DMS53 (cell line): Measurements from ENCODE around the gene RASD2.

Source experiments
- DNase-seq: peaks from one replicate; lab custom pipeline; 2025; lab: John Stamatoyannopoulos, UW

The RASD2 gene

DNA sequence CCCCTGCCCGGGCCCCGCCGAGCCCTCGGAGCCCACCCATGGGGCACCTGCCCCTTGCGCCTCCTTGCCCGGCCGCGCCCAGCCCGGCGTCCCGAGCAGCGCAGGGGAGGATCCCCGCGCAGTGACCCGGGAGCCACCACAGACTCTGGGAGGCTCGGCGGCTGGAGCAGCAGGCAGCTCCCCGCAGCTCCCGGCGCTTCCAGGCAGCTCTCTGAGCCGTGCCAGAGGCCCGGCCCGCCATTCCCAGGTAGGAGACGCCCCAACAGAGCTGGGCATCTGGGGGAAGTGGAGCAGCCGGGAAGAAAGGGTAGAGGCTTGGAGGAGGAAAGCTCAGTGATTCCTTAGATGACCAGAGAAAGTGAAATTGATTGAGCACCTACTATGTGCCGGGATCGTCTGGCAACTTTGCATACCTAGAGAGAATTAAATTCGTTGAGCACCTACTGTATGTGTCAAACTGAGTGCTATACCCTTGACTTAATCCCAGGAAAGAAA, 670 bp downstream of the RASD2 start:
- peak; percentile 43 for DNase-seq

- DNase-seq: no peak
Observed at GRCh38 chr22:35542157-35542938, 1.7 kb downstream of the RASD2 start.

- no peak for DNase-seq
Observed at GRCh38 chr22:35542939-35543516, 2.4 kb downstream of the RASD2 start.

DNA sequence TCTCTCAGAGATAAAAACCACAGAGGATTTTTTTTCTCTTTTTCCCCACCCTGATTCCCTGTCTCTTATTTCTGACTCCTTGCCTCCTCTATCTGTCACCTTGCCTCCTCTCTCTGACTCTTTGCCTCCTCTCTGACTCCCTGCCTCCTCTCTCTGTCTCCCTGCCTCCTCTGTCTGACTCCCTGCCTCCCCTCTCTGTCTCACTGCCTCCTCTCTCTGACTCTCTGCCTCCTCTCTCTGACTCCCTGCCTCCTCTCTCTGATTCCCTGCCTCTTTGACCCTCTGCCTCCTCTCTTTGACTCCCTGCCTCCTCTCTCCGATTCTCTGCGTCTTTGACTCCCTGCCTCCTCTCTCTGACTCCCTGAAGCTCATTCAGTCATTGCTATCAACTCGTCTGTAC, 3.1 kb downstream of the RASD2 start:
- no peak for DNase-seq

DNA sequence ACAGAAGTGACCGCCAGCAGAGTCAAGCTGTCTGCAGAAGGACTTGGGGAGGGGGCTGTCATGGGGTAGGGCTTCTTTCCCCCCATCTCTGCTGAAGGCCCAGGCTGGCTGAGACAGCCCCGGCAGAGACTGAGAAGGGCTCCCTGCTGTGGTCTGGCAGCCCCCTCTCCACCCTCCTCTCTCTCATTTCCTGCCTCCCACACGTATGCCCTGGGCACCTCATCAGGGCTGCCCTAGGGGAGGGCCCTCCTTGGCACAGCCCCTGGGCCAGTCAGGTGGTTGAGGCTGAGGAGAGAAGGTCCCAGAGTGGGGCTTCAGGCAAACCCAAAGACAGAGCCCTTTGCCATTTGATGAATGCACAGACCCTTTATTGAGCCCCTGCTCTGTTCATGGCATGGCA, 3.6 kb downstream of the RASD2 start:
- DNase-seq: no peak

GRCh38 chr22:35544827-35545226, 4.2 kb downstream of the RASD2 start:
- no peak for DNase-seq

DNA sequence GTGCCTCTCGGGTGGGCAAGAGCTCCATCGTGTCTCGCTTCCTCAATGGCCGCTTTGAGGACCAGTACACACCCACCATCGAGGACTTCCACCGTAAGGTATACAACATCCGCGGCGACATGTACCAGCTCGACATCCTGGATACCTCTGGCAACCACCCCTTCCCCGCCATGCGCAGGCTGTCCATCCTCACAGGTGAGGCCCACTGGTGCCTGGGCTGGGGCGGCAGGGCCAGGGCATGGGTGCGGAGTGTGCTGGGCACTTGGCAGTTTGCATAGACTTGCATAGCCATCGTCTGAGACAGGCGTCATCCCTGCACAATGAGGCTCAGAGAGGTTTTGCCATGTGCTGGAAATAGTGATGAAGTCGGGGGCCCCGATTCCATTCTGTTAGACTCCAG, 6.3 kb downstream of the RASD2 start:
- no peak for DNase-seq

DNA sequence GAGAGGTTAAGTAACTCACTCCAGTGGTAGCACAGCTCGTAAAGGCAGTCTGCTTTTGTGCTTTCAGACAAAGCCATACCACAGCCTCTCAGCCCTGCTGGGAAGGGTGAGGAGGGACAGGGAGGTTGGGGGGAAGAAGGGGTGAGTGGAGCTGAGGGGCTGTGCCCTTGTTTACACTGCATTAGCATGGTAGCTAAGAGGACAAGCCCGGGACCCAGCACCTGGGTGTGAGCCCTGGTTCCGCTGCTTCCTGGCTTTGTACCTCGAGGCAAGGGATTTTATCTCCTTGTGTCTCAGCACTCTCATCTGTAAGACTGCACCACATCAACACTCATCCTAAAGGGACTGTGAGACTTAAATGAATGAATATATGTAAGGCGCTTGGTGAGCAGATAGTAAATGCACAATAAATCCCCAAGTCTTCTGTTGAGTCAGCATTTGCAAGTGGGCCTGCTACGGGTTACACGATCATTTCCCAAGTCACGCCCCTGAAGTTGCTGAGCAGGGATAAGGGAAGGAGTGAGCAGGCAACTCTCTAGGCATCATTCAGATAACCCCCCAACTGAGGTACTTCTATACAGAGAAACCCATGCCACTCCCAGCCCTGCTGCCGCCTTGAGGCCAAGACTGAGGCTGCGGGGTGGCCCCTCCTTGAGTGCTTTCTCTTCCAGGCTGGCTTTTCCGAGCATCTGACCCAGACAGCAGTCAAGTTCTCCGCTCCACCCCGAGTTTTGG, 7.5 kb downstream of the RASD2 start:
- no peak for DNase-seq

- DNase-seq: no peak
Observed at GRCh38 chr22:35548722-35549112, 8.1 kb downstream of the RASD2 start.

DNA sequence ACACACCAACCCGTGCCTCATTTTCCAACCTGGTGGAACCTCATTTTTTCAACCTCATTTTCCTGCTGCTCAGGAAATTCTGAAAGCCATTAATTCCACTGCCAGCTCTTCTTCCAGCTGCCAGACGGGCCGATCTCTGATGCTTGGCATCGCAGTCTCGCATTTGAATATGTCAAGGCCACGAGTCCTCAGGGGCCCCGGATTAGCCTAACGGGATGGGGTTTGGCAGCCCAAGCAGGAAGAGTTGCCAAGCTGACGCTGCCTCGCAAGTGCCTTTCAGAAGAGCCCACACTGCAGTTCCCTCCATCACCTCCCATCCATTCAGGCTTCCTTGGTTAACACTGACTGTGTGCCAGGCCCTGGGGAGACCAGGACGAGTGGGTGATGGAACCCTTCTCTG, 8.7 kb downstream of the RASD2 start:
- no peak for DNase-seq

- DNase-seq: no peak
Observed at GRCh38 chr22:35551549-35552177, 11.0 kb downstream of the RASD2 start.

DNA sequence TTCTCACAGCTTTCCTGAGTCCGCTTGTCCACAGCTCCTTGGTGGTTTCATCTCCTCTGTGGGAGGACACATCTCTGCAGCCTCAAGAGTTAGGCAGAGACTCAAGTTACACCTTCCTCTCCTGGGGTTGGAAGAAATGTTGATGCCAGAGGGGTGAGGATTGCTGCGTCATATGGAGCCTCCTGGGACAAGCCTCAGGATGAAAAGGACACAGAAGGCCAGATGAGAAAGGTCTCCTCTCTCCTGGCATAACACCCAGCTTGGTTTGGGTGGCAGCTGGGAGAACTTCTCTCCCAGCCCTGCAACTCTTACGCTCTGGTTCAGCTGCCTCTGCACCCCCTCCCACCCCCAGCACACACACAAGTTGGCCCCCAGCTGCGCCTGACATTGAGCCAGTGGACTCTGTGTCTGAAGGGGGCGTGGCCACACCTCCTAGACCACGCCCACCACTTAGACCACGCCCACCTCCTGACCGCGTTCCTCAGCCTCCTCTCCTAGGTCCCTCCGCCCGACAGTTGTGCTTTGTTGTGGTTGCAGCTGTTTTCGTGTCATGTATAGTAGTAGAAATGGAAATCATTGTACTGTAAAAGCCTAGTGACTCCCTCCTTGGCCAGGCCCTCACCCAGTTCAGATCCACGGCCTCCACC, 11.7 kb downstream of the RASD2 start:
- DNase-seq: peak; percentile 6

DNA sequence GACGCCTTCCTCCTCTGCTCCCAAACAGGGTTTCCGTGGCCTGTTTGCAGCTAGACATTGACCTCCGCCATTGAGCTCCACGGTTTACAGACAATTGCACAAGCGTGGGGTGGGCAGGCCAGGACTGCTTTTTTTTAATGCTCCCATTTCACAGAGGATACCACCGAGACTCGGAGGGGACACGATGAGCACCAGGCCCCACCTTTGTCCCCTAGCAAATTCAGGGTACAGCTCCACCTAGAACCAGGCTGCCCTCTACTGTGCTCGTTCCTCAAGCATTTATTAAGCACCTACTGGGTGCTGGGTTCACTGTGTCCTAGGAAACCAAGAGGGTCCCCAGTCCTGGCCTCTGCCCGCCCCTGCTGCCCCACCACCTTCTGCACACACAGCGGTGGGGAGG, 12.2 kb downstream of the RASD2 start:
- no peak for DNase-seq

- no peak for DNase-seq
Observed at GRCh38 chr22:35553341-35553740, 12.7 kb downstream of the RASD2 start.

- DNase-seq: no peak
Observed at GRCh38 chr22:35554297-35554845, 13.7 kb downstream of the RASD2 start.

DNA sequence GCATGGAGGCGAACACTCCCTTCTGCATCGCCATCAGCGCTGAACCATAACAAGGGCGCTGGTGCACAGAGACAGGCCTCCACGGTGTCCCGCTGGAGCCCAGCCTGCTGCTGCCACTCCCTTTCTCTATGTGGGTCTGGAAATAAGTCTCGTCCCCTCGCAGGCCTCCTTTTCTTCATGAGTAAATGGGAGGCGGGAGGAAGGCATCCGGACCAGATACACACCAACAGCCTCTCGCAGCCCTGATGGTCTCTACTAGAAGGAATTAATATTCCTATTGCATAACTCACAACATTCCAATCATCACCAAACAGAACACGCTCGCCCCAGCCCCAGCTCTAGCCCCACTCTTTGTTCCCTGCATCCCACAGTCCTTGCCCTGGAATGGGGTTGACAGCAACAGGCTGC, 14.9 kb downstream of the RASD2 start:
- no peak for DNase-seq

DNA sequence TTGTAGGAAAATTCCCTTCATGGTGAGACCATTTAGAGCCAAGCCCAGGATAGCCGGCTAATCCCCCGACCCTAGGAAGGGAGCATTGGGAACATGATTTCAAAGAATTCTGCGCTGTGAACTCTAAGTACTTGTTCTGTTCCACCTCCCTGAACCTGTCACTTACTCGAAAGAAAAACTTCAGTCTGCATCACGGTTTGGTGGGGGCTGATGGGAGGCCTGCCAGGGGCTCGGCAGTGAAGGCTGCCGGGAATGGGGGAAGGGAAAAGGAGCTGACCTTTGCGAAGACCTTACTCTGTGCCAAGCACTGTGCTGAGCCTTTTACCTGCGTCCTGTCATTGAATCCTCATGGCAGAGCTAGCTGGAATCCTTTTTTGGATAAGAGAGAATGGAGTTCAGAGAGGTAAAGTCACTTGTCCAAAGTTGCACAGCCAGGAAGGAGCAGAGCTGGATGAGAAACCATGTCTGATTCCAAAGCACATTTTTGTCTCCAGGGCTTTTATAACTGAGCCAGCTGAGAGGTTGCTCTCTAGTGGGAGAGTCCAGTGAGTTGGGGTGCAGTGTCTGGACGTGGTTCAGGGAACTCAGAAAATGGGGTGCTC, 15.4 kb downstream of the RASD2 start:
- no peak for DNase-seq

DNA sequence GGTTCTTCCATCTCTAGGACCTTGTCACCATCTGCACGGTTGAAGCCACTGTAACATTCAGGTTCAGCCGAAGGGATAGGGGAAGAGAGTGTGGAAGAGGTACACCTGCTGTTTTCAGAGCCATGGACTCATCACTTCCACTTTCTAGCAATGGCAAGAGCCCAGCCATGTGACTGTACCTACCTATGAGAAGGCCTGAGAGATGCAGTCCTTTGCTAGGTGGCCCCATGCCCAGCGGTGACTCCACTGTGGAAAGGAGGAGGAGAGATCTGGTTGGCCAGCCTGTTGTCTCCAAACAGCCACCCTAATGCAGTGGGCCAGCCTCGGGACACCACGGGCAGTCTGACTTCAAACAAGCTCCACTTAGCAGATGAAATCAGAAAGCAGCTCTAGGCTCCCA, 16.0 kb downstream of the RASD2 start:
- DNase-seq: peak; percentile 2

DNA sequence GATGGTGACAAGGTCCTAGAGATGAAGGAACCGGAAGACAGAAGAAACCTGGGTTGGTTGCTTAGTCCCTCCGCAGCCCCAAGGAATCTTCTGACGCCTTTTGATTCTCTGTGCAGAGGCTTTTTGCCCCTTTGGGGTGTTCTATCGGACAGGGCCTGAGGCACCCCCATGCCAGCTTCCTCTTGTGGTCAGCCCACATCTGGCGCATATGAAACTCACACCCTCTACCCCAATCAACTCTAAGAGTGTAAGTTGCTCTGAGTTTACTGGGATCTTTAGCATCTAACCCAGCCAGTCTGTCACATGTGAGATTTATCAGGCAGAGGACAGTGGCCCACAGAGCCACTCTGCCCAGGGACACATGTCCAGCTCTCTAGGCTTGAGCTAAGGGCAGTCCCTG, 17.4 kb downstream of the RASD2 start:
- no peak for DNase-seq

- DNase-seq: no peak
Observed at GRCh38 chr22:35558719-35559118, 18.1 kb downstream of the RASD2 start.

GRCh38 chr22:35559354-35560005, 18.8 kb downstream of the RASD2 start:
- no peak for DNase-seq
